Spleen (tissue), 11 donors: ENCODE results near the gene RIN2. TPM values are rescaled to one million over a fixed set of nuclear protein-coding genes. Genes with fewer than 3 reads are reported as not detected.

Experiments
- DNase-seq: peaks from one replicate; pipeline ENCODE4 v3.0.0-alpha.2; 2020
- H3K27ac ChIP-seq, 8 donors: fragments of 200-600 bp; sonication (generic) in 7 of 8; 1 replicate in 4 of 8; 2 replicates in 4 of 8; pipeline versions ENCODE4 v1.5.0 to v1.8.0; 2016 to 2021; ENCODE audit warnings: inconsistent platforms in 4 of 8, mild to moderate bottlenecking in 4 of 8, moderate library complexity in 1 of 8
- H3K27me3 ChIP-seq, 7 donors: fragments of 200-600 bp; sonication (generic) in 6 of 7; replicated peaks in 1 of 7; 1 replicate in 4 of 7; 2 replicates in 3 of 7; pipeline versions ENCODE4 v1.5.0 to v1.8.0; 2016 to 2021; ENCODE audit warnings: inconsistent platforms in 3 of 7, mild to moderate bottlenecking in 1 of 7
- H3K36me3 ChIP-seq, 6 donors: fragments of 200-600 bp; sonication (generic) in 5 of 6; 1 replicate in 4 of 6; 2 replicates in 2 of 6; pipeline versions ENCODE4 v1.5.0 to v1.8.0; 2016 to 2021; ENCODE audit warnings: inconsistent platforms in 2 of 6
- H3K4me1 ChIP-seq, 6 donors: fragments of 200-600 bp; sonication (generic) in 5 of 6; 1 replicate in 3 of 6; 2 replicates in 3 of 6; pipeline versions ENCODE4 v1.5.0 to v1.8.0; 2016 to 2021; ENCODE audit warnings: inconsistent platforms in 3 of 6
- H3K4me3 ChIP-seq, 8 donors: fragments of 200-600 bp; sonication (generic) in 7 of 8; 1 replicate in 4 of 8; 2 replicates in 4 of 8; pipeline versions ENCODE4 v1.5.0 to v1.8.0; 2016 to 2021; ENCODE audit warnings: inconsistent platforms in 4 of 8, mild to moderate bottlenecking in 4 of 8, moderate library complexity in 2 of 8
- H3K9me3 ChIP-seq, 8 donors: fragments of 200-600 bp; sonication (generic) in 7 of 8; 1 replicate in 4 of 8; 2 replicates in 4 of 8; pipeline versions ENCODE4 v1.5.0 to v1.8.0; 2016 to 2021; ENCODE audit warnings: inconsistent platforms in 4 of 8
- CTCF ChIP-seq, 11 experiments: fragments of 200-600 bp in 7 of 11; fragments of 450-650 bp in 4 of 11; sonication (generic) in 4 of 11; IDR thresholded peaks in 8 of 11; conservative IDR thresholded peaks in 3 of 11; 1 replicate in 7 of 11; 2 replicates in 4 of 11; pipeline versions ENCODE4 v1.4.0 to v1.8.0; 2016 to 2021; ENCODE audit warnings: antibody characterized with exemption in 11 of 11, inconsistent platforms in 4 of 11, mild to moderate bottlenecking in 1 of 11
- POLR2A ChIP-seq, 3 donors: fragments of 450-650 bp; IDR thresholded peaks; one replicate each; pipeline ENCODE4 v1.5.1; 2017; ENCODE audit warnings: antibody characterized with exemption in 3 of 3, mild to moderate bottlenecking in 1 of 3
- POLR2AphosphoS5 ChIP-seq, 3 donors: sonication (generic); formaldehyde crosslinking; IDR thresholded peaks; one replicate each; pipeline ENCODE4 v1.5.1; 2017; ENCODE audit warnings: antibody characterized with exemption in 3 of 3
- WGBS, 5 donors: extraction: QIAGEN DNeasy Blood & Tissue Kit in 3 of 5; methylation state at CpG; one replicate each; pipeline versions ENCODE4 v1.1.5 to v1.1.7; 2013 to 2018; 5-methylcytosine and 5-hydroxymethylcytosine counted together
- intact Hi-C: fragments of 100-400 bp; cut with DNase I; formaldehyde crosslinking; loops from one replicate; pipeline ENCODE4 v1.15.0; 2023; ENCODE audit warnings: low total_unique reads
- polyA plus RNA-seq, 3 donors: library from polyadenylated mRNA; stranded (reverse); fragments of 200-250 nt; gene quantifications; one replicate each; pipeline ENCODE4 v1.2.1, GENCODE V29; 2013
- total RNA-seq, 7 donors: library from RNA; depleted of rRNA in 3 of 7; stranded (reverse); fragments of >200 nt in 3 of 7; fragmentation: NEBNext Ultra II Directional in 4 of 7; extraction: Animal tissue kit (Norgen Biotek cat#: 25700) in 4 of 7; gene quantifications; one replicate each; pipeline versions ENCODE4 v1.1.0 to v1.2.1, GENCODE V29; 2016 to 2021
- donor health status: healthy with polysubstance abuse.
- donor health status: DM: no; HTN: no; CAD: no; lungs with moderate emphysema.
- donor health status: DM: no; HTN: no; CAD: no.
- donor health status: Bipolar disorder and iron deficiency.
- donor health status: healthy.
- donor health status: DM: no; HTN: no; CAD: no.
- donor health status: DM: yes; HTN: yes; CAD: no.

Gene RIN2
- total and polyA plus RNA-seq, 10 donors: 4.8 to 135 (median 64.0) TPM

GRCh38 chr20:19767070-19767469 lies 9.0 kb downstream of the RIN2 start:
- no peak overlapping the region for H3K4me3 ChIP-seq
- TF ChIP-seq POLR2A (IDR thresholded peaks at IDR 0.05) (no peak), CTCF (IDR thresholded peaks at IDR 0.05 in 8 of 11, conservative IDR thresholded peaks at IDR 0.05 in 3 of 11) (no peak), POLR2AphosphoS5 (IDR thresholded peaks at IDR 0.05) (no peak)
- no peaks in the 10 kb centered on the region for H3K9me3 ChIP-seq
- WGBS, 5 donors: 62 to 89% (median 76%) methylated on average over 4 of the region's 4 CpGs
- intact Hi-C loops: no loop called here
- H3K36me3 ChIP-seq: no peaks in the 10 kb centered on the region
- H3K27ac ChIP-seq: peak overlapping the region in 1 of 8 donors; percentile 27
- peaks cover 0 to 21% (median 0%) of the 10 kb centered on the region in 6 donors for H3K4me1 ChIP-seq
- DNase-seq: no peak
- H3K27me3 ChIP-seq: no peaks in the 10 kb centered on the region

- no peak overlapping the region for H3K27ac ChIP-seq
- no peaks in the 10 kb centered on the region for H3K27me3 ChIP-seq
- intact Hi-C loops: no loop called here
- no peak for DNase-seq
- 83 to 93% (median 90%) methylated on average over 7 of the region's 7 CpGs for WGBS, 5 donors
- TF ChIP-seq CTCF (IDR thresholded peaks at IDR 0.05 in 8 of 11, conservative IDR thresholded peaks at IDR 0.05 in 3 of 11) (no peak), POLR2AphosphoS5 (IDR thresholded peaks at IDR 0.05) (no peak), POLR2A (IDR thresholded peaks at IDR 0.05) (no peak)
- no peaks in the 10 kb centered on the region for H3K9me3 ChIP-seq
- H3K36me3 ChIP-seq: no peaks in the 10 kb centered on the region
- no peak overlapping the region for H3K4me3 ChIP-seq
- peaks cover 0 to 23% (median 0%) of the 10 kb centered on the region in 6 donors for H3K4me1 ChIP-seq
These were observed 10.3 kb downstream of the RIN2 start for GRCh38 chr20:19768325-19768842.

GRCh38 chr20:19769507-19769906 lies 11.4 kb downstream of the RIN2 start:
- 74 to 87% (median 82%) methylated on average over 2 of the region's 2 CpGs for WGBS, 5 donors
- peak overlapping the region in 3 of 8 donors; percentile 28 to 61 (median 34) for H3K27ac ChIP-seq

GRCh38 chr20:19770375-19770774 lies 12.3 kb downstream of the RIN2 start:
- Histone ChIP-seq H3K27me3 (no peaks in the 10 kb centered on the region), H3K4me3 (no peak overlapping the region), H3K27ac (peak overlapping the region in 5 of 8 donors; percentile 49 to 66 (median 61)), H3K9me3 (no peaks in the 10 kb centered on the region), H3K4me1 (peaks cover 0 to 41% (median 0%) of the 10 kb centered on the region in 6 donors), H3K36me3 (no peaks in the 10 kb centered on the region)
- intact Hi-C loops: no loop called here
- no peak for DNase-seq
- WGBS, 5 donors: 70 to 86% (median 77%) methylated on average over 6 of the region's 6 CpGs
- TF ChIP-seq CTCF (IDR thresholded peaks at IDR 0.05 in 8 of 11, conservative IDR thresholded peaks at IDR 0.05 in 3 of 11) (no peak), POLR2A (IDR thresholded peaks at IDR 0.05) (no peak), POLR2AphosphoS5 (IDR thresholded peaks at IDR 0.05) (no peak)

More at GRCh38 chr20:19769507-19769906, 11.4 kb downstream of the RIN2 start:
- TF ChIP-seq CTCF (IDR thresholded peaks at IDR 0.05 in 8 of 11, conservative IDR thresholded peaks at IDR 0.05 in 3 of 11) (no peak), POLR2A (IDR thresholded peaks at IDR 0.05) (no peak), POLR2AphosphoS5 (IDR thresholded peaks at IDR 0.05) (no peak)
- intact Hi-C loops: no loop called here
- DNase-seq: no peak
- no peaks in the 10 kb centered on the region for H3K9me3 ChIP-seq
- no peaks in the 10 kb centered on the region for H3K36me3 ChIP-seq
- H3K4me3 ChIP-seq: no peak overlapping the region
- H3K4me1 ChIP-seq: peaks cover 0 to 34% (median 0%) of the 10 kb centered on the region in 6 donors
- H3K27me3 ChIP-seq: no peaks in the 10 kb centered on the region
